ENCODE measurements around the gene CORO6. TPM values are rescaled to one million over a fixed set of nuclear protein-coding genes. Genes with fewer than 3 reads are reported as not detected.

CORO6 gene
- total RNA-seq, 2 donors from 2014 or later = 2.5 to 12.0 TPM

GRCh38 chr17:29575511-29576213 is 47.0 kb downstream of the CORO6 start:
- no peak for ATAC-seq (replicated peaks)
- no peak overlapping the region for H3K27ac Mint-ChIP-seq
- H3K36me3 Mint-ChIP-seq (ENCODE audit: low read depth) = peaks cover 59% of the 10 kb centered on the region
- H3K9me3 Mint-ChIP-seq = no peaks in the 10 kb centered on the region
- peaks cover 14% of the 10 kb centered on the region for H3K4me1 Mint-ChIP-seq
- no peak overlapping the region for H3K4me3 Mint-ChIP-seq
- no peaks in the 10 kb centered on the region for H3K27me3 Mint-ChIP-seq

- Mint-ChIP-seq H3K27me3 (no peaks in the 10 kb centered on the region), H3K27ac (peak overlapping the region; percentile 12), H3K4me1 (peaks cover 11% of the 10 kb centered on the region), H3K9me3 (no peaks in the 10 kb centered on the region), H3K4me3 (no peak overlapping the region), H3K36me3 (ENCODE audit: low read depth) (peaks cover 51% of the 10 kb centered on the region)
- no peak for ATAC-seq (replicated peaks)
Measured at GRCh38 chr17:29574732-29575510, 47.8 kb downstream of the CORO6 start.

GRCh38 chr17:29573871-29574731 is 48.6 kb downstream of the CORO6 start:
- Mint-ChIP-seq H3K4me1 (peaks cover 9% of the 10 kb centered on the region), H3K27ac (peak overlapping the region; percentile 12), H3K36me3 (ENCODE audit: low read depth) (peaks cover 43% of the 10 kb centered on the region), H3K9me3 (no peaks in the 10 kb centered on the region), H3K4me3 (no peak overlapping the region), H3K27me3 (no peaks in the 10 kb centered on the region)
- ATAC-seq (replicated peaks) = no peak

- no peak overlapping the region for H3K4me3 Mint-ChIP-seq
- no peak for ATAC-seq (replicated peaks)
- no peak overlapping the region for H3K27ac Mint-ChIP-seq
- H3K27me3 Mint-ChIP-seq = no peaks in the 10 kb centered on the region
- H3K9me3 Mint-ChIP-seq = no peaks in the 10 kb centered on the region
- H3K4me1 Mint-ChIP-seq = peaks cover 9% of the 10 kb centered on the region
- peaks cover 39% of the 10 kb centered on the region for H3K36me3 Mint-ChIP-seq (ENCODE audit: low read depth)
Measured at GRCh38 chr17:29573558-29573869, 49.2 kb downstream of the CORO6 start.

GRCh38 chr17:29572691-29573557 is 49.8 kb downstream of the CORO6 start:
- no peaks in the 10 kb centered on the region for H3K27me3 Mint-ChIP-seq
- peaks cover 9% of the 10 kb centered on the region for H3K4me1 Mint-ChIP-seq
- H3K36me3 Mint-ChIP-seq (ENCODE audit: low read depth) = peaks cover 33% of the 10 kb centered on the region
- no peaks in the 10 kb centered on the region for H3K9me3 Mint-ChIP-seq
- no peak overlapping the region for H3K27ac Mint-ChIP-seq
- no peak overlapping the region for H3K4me3 Mint-ChIP-seq
- ATAC-seq (replicated peaks) = peak; percentile 13

GRCh38 chr17:29571883-29572681 is 50.6 kb downstream of the CORO6 start:
- H3K4me1 Mint-ChIP-seq = peaks cover 9% of the 10 kb centered on the region
- H3K27ac Mint-ChIP-seq = no peak overlapping the region
- ATAC-seq (replicated peaks) = no peak
- H3K4me3 Mint-ChIP-seq = no peak overlapping the region
- H3K9me3 Mint-ChIP-seq = no peaks in the 10 kb centered on the region
- H3K36me3 Mint-ChIP-seq (ENCODE audit: low read depth) = peaks cover 28% of the 10 kb centered on the region
- H3K27me3 Mint-ChIP-seq = no peaks in the 10 kb centered on the region

- no peak overlapping the region for H3K27ac Mint-ChIP-seq
Measured at GRCh38 chr17:29571486-29571882, 51.2 kb downstream of the CORO6 start.

GRCh38 chr17:29570521-29570920 is 52.2 kb downstream of the CORO6 start:
- ATAC-seq (replicated peaks) = no peak
- Mint-ChIP-seq H3K9me3 (no peaks in the 10 kb centered on the region), H3K27me3 (no peaks in the 10 kb centered on the region), H3K4me3 (peak overlapping the region; percentile 23), H3K4me1 (peaks cover 9% of the 10 kb centered on the region), H3K36me3 (ENCODE audit: low read depth) (peaks cover 32% of the 10 kb centered on the region), H3K27ac (no peak overlapping the region)

More at GRCh38 chr17:29571486-29571882, 51.2 kb downstream of the CORO6 start:
- Mint-ChIP-seq H3K36me3 (ENCODE audit: low read depth) (peaks cover 28% of the 10 kb centered on the region), H3K4me3 (no peak overlapping the region), H3K9me3 (no peaks in the 10 kb centered on the region), H3K27me3 (no peaks in the 10 kb centered on the region), H3K4me1 (peaks cover 9% of the 10 kb centered on the region)
- no peak for ATAC-seq (replicated peaks)

- Mint-ChIP-seq H3K27me3 (no peaks in the 10 kb centered on the region), H3K4me3 (peak overlapping the region; percentile 96), H3K27ac (peak overlapping the region; percentile 75), H3K4me1 (peaks cover 9% of the 10 kb centered on the region), H3K36me3 (ENCODE audit: low read depth) (peaks cover 23% of the 10 kb centered on the region), H3K9me3 (no peaks in the 10 kb centered on the region)
- no peak for ATAC-seq (replicated peaks)
Measured at GRCh38 chr17:29569245-29569950, 53.3 kb downstream of the CORO6 start.

GRCh38 chr17:29568331-29569244 is 54.1 kb downstream of the CORO6 start, which contains the start of gene TP53I13:
TSS of gene TP53I13 (plus strand) at chr17:29568701. CDS start at chr17:29568759, 58 bp downstream.
- peak within 1 kb of the TSS; percentile 96 for H3K4me3 Mint-ChIP-seq
- no peaks in the 10 kb centered on the region for H3K27me3 Mint-ChIP-seq
- peaks cover 15% of the 10 kb centered on the region for H3K36me3 Mint-ChIP-seq (ENCODE audit: low read depth)
- no peaks in the 10 kb centered on the region for H3K9me3 Mint-ChIP-seq
- H3K27ac Mint-ChIP-seq = peak within 1 kb of the TSS; percentile 92
- ATAC-seq (replicated peaks) = peak; percentile 60
- peaks cover 14% of the 10 kb centered on the region for H3K4me1 Mint-ChIP-seq

GRCh38 chr17:29567554-29568330 is 55.0 kb downstream of the CORO6 start:
- peaks cover 9% of the 10 kb centered on the region for H3K36me3 Mint-ChIP-seq (ENCODE audit: low read depth)
- ATAC-seq (replicated peaks) = peak; percentile 65
- no peaks in the 10 kb centered on the region for H3K9me3 Mint-ChIP-seq
- peaks cover 14% of the 10 kb centered on the region for H3K4me1 Mint-ChIP-seq
- H3K27ac Mint-ChIP-seq = peak overlapping the region; percentile 92
- H3K27me3 Mint-ChIP-seq = no peaks in the 10 kb centered on the region
- H3K4me3 Mint-ChIP-seq = peak overlapping the region; percentile 96
